Left hindlimb (tissue), 1 donor: ENCODE results near the gene CHD6.

Source experiments
- DNase-seq: peaks from one replicate; pipeline ENCODE4 v3.0.0-alpha.2; 2018

The CHD6 gene

DNA sequence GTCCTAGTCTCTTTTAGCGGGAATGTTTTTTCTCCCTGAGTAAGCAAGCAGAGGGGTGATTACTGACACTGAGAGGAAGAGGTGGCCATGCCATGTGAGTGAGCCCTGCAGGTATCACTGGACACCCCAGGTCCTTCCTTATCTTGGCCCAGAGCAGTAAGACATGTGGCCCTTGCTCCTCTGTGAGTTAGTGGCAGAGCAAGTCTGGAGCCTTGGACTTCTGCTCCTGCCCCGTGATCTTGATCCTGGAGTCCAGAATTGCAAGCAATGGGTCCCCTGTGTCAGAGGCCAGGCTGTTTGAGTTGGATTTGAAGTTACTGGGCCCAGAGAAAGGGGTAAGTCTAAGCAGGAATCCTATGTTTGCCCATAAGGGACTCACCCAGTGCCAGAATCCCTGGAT, 159.4 kb downstream of the CHD6 start:
- no peak for DNase-seq

DNA sequence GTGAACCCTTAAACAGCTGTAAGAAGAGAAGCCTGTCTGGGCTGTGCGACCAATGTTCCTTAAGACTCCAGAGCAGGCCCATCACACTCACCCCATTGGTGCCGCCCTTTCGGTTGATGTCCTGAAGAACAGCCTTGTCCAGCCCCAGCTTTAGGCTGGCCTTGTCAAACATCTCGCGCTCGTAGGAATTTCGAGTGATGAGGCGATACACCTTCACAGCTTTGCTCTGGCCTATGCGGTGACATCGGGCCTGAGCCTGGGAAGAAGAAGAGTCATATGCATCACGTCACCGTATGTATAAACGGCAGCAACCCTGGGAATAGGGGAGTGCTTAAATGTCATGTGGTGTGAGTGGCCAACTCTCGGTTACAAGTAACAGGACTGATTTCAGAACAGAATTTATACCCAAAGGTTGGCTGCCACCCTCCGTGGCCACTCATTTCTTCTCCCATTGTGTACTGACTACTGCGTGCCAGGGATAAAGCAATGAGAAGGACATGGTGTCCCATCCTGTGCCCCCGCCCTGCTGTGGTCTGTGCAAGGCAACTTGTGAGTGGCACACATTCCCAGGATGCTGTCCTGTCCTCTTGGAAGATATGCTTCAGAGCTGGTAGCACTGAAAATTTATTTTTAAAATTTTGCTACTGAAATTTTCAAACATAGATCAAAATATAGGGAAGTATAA, 160.9 kb downstream of the CHD6 start:
- no peak for DNase-seq

DNA sequence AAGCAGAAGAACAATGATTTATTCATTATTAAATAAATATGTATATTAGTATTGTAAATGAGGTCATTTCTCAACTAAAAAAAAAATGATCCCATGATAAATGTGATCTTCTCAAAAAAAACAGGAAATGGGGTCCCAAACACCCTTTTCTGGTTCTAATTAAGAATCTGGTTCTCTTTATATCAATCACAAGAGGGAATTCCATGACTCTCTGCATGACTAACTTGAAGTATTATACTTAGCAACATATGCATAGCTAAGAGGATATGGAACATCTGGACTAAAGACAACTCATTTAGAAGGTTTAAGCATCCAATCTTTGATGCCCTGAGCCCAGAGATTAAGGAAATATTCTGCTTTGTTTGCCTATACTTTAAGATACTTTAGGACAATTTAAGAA, 161.8 kb downstream of the CHD6 start:
- no peak for DNase-seq

DNA sequence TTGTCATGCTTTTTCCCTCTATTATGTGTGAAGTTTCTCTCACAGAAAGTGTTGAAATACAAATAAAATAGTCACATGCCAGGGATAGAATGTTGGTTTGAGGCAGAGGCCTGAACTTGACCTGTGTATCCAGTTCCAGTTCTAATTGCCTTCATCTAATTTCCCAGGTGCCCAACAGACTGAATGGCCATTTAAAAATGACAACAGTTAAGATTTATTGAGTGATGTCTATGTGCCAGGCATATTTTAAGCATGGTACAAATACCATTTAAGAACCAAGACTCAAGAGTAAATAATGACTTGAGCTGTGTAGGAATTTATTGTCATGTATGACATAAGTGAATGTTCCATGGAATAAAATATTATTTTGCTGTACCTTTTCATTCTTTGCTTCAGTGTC, 163.9 kb downstream of the CHD6 start:
- DNase-seq: no peak

DNA sequence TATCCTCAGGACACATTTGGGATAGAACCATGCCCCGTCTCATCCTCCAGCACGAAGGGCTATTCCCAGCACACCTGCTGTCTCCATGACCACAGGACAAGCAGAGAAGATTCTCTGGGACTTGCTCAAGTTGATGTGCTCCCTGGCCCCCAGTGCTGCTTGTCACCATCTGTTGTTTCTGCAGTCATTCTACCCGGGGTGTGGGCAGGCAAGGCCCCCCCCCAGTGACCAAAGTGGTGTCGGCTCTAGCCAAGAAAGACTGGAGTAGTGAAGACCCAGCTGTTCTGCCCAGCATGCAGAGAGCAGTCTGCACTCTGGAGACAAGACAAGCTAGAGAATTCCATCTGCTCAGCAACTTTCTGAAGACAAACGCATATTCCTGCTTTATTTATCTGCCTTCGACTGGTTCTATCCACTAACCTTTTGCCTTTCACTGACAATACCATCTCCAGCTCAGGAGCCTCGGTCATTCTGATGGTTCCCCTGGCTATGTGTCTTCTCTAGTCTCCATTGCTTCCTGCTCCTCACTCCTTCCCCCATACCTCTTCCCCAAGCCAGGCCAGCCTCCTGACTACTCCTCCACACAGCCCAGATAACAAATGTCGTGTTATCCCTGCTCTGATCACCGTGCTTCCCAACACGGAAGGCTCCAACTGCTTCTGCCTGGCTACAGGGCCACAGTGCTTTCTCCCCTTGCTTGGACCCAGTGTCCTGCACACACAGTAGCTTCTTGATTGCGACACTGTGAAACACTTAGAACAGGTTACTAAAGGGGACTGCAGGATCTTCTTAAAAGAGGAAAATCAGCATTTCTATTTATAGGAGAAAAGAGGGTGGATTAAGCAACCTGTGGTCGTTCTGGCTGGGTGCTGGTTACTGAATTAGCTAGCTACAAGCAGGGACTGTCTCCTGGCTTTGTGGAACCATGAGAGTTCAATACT, 164.9 kb downstream of the CHD6 start:
- peak; percentile 53 for DNase-seq

DNA sequence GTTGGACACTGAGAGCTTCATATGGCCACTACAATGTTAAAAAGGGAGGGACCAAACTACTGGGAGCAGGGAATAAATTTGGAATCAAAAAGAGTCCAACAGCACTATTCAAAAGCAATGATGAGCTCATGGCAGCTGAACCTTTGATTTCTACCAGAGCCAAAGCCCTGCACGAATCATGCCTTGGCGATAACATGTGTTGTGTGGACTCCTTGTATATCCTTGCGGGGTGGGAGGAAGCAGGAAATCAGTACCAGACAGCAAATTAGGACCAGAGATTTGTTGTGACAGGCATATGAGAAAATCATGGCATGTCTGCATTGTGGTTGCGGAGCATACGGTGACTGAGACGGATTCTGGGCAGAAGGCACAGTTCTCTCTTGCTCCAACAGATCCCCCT, 166.0 kb downstream of the CHD6 start:
- no peak for DNase-seq

DNA sequence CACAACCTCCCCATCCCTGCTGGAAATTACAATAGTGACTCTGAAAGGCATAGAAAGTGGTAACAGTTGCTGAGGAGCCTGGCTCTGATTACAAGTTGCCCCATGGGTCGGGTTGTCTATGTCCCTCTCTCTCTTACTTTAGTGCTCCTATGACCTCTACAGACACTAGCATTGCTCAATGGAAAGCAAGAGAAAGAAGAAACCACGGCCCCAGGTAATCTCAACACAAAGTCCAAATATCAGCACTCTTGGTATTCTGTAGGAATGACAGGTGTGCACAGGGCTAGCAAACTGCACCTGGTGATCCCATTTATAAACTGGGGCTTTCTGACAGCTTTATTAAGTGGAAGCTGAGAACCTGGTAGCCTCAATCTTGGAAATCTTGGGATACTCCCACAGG, 171.2 kb downstream of the CHD6 start:
- no peak for DNase-seq

DNA sequence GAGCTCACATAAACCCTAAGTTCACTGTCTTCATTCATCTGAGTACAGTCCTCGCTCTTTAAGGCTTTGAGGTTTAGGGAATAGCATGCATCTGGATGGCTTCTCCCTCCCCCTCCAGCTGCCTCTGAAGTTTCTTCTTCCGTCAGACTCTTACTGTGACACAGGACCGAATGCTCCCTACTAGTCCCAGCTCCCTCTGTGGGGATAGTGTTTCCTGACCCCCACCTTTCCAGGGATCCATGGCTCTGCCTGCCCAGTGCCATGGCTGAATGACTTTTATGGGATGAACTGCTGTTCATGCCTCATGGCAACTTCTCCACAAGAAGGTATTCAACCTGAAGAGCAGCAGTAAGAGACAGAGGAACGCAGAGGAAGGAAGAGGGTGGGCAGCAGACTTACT, 171.7 kb downstream of the CHD6 start:
- no peak for DNase-seq

DNA sequence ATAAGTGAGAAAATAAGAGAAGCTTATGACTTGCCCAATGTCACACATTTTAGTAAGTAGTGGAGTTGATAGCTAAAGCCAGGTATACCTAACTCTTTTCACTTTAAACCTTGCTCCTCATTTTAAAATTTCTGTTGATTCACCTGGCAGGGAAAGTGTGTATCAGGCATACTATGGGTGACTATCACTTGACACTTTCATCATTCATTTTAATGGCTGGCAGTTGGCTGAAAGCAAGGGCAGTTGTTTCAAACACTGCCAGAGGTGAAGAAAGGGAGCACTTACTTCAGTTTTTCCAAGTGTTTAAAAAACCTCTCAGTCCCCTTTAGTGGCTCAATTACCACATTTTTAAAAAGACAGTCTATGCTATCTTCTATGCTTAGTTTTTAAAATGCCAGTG, 173.4 kb downstream of the CHD6 start:
- DNase-seq: no peak

DNA sequence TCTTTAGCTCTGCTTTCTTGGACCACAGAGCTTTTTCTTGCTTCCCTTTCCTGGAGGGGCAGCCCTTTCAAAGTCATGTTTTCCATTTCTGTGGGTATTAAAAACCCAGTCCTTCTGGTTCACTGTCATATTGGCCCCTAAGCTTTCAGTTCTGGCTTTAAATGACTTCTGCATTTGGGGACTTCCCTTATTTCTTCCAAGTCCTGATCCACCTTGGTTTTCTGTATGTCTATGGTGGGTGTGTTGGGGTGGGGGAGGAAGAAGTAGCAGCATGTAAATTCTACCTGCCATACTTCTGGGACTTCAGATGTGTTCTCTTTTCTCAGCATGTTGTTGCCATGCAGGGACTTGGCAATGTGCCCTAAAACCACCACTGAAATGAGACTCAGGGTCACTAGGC, 174.5 kb downstream of the CHD6 start:
- no peak for DNase-seq

DNA sequence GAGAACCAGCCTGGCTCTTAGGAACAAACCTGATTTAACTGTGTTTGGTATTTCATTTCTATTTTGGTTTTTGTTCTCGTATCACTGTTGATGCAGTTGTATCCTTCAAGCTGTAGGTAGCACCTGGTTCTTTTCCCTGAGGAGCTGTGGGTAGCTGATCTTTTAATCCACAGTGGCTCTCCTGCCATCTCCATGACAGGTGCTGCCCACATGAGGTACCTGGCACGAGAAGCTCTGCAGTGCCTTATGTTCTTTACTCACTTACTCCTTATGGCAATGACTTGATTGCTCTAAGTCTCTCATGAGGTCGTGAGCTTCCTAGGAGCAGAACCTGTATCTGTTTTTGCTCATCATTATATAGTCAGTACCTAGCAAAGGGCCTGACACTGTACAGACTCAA, 177.3 kb downstream of the CHD6 start:
- DNase-seq: no peak

DNA sequence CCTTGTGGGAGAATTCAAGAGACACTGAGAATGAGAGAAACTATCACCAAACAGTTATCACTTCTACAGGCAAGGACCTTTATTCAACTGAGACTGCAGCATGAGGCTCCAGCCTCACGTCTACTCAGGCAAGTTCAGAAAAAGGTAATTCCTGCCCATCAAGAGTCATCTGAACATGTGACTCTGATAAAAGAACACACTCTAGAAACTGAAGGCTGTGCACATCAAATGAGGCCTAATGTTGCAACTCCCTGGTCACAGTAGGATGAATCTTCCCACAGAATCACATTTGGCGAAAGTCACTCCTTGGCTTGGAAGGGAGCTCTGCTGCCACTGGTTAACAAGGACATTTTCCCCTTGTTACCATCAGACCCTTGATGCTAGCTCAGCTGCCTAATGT, 180.3 kb downstream of the CHD6 start:
- DNase-seq: no peak

DNA sequence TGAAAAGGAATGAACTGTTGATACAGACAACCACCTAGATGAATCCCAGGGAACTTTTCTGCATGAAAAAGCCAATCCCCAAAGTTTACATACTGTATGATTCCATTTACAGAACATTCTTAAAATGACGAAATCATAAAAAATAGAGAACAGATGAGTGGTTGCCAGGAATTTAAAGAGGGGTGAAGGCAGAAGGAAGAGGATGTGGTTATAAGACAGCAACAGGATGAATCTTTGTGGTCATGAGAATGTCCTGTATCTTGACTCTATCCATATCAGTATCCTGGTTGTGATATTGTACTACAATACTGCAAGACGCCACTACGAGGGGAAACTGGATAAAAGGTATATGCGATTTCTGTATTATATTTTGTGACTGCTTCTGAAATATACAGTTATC, 181.5 kb downstream of the CHD6 start:
- DNase-seq: no peak

DNA sequence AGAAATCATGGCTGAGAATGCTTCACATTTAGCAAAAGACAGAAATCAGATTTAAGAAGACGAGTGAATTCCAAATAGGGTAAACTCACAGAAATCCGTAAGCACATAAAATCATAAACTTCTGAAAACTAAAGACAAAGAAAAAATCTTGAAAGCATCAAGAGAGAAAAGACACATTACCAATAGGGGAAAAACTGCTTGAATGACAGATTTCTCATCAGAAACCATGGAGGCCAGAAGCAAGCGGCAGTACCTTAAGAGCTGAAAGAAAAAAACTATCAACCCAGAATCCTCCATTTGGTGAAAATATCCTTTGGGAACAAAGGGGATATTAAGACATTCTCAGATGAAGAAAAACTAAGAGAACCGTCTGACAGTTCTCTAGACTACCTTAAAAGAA, 185.0 kb downstream of the CHD6 start:
- DNase-seq: no peak

DNA sequence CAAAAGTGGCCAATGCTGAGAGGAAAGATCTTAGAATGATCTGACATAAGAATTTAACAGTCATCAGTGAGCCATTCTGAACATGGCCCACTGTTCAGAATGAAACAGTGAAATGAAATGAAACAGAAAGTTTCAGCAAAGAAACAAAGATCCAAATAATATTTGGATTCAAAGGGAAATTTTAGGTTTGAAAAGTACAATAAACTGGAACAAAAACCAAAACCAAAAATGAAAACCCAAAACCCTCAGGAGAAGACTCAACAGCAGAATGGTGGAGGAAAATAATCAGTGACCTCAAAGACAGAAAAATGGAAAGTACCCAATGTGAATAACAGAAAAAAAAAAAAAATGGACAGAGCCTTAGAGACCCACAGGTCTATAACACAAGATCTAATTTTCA, 185.4 kb downstream of the CHD6 start:
- DNase-seq: no peak

DNA sequence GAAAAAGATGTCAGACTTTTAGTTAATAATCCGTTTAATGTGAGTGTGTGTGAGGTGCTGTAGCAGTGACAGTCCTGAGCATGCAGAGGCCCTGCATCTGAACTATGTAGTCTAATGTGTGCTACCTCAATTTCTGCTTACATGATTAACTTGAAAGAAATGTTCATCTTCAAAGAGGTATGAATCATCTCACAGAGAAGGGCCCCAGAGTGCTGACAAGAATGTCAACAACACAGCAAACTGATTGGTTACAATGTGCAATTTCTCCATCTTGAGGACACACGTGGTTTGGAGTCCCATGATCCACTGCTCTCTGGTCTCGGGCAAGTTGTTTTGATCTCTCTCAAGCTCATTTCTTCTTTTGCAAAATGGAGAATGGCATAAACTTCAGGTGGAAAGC, 189.9 kb downstream of the CHD6 start:
- DNase-seq: no peak

DNA sequence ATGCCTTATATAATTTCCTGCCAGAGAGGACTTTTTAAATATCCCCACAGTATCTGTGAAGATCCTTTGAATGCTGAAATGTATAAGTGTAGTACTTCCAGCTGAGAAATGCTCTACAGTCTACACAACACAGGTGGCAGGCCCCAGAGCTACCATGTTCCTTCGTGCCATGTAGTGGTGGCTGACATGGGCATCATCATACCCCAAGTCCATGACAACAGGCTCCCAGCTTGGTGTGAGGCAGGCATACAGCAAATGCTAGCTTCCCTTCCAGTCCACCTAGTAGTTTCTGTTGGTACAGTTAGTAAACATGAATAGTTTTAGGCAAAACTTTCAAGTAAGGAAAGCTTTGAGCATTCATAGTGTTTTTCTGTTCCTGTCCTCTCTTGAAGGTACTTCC, 190.3 kb downstream of the CHD6 start:
- DNase-seq: no peak

DNA sequence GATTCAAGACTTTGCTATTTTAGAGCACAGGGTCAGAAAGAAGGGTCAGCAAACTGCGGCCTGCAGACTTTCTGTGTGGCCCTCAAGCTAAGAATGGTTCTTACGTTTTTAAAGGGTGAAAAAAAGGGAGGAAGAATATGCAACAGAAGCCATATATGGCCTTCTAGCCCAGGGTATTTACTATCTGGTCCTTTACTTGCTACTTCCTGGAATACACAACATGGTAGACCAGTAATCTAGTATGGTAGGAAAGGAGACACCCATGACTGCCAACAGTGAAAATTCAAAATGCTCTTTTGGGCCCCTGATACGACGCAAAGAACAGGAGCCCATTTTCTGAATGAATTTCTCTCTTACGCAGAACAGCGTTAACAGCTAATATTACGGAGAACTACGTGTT, 191.2 kb downstream of the CHD6 start:
- DNase-seq: no peak

DNA sequence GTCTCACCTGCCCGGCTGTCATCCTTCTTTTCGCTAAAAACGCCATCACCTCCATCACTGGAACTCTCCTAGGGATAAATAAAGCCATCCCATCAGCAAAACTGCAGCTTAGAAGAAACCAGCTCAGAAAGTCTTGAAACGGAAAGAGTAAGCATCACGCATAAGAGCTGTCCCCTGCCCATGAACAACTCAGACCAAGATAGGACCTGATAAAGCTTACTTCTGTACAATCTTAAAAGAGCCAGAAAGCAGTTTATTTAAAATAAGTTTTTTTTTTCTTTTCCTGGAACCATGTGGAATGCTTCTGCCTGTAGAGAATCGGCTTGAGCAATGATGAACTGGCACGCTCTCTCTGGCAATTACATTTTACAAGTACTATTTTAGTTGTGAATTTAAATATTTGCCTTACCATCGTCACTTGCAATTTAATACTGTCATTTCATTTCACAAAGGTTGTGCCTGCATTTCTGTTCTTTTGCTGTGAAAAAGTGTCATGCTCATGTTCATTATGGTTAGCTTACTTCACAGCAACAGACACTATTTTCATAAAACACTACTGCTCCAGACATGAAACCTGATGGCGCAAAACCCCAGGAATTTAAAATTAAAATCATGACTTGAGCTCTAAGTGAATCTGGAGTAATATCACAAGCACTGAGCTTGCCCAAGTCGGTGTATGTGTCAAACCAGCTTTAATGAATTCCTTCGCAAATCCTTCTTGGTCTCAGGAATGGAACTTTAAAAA, 191.9 kb downstream of the CHD6 start:
- DNase-seq: no peak

DNA sequence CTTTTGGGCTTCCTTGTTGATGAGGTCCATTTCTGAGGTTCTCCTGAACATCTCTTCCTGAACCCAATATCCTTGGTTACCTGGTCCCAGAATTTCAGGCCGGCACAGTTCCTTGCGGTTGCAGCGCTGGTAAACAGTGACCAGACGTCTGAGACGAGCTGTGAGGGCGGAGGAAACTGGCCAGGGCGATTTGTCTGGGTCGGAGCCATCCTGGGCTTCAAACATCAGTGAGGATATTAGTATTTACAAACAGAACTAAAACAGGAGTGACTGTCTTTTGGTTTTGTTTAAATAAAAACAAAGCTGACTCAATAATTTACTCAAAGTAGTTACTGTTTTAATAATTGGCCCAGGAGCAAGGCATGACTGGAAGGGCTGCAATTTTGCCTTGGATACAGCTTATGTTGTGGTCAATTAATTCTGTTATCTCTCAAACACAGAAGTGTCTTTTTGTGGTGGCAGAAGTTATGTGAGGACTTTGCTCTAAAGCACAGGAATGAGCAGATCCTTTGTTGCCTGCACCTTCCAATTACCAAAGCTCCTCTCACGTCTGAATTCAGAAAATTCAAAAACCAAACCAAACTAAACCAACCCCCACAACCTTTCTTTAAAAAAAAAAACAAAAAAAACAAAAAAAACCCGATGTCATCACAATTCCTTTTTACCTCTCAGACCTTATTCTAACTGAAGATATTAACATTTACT, 192.8 kb downstream of the CHD6 start:
- no peak for DNase-seq

DNA sequence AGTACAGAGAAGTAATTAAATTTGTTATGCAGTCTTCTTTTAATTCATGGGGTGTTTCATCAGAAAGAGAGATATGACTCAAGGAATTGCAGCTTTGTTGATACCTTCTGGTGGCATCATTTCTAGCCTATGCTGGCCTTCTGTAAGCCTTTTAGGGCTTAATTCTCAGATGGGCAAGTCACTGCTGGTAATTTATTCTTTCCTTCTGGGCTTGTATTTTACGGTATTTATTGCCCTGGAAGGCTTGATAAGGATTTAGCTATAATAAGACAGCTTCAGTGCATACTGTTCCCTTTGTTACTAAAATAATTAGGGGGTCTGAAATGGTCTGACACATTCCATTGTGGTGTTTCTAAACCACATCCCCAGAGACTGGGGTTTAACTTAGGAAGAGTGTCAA, 193.6 kb downstream of the CHD6 start:
- DNase-seq: no peak

DNA sequence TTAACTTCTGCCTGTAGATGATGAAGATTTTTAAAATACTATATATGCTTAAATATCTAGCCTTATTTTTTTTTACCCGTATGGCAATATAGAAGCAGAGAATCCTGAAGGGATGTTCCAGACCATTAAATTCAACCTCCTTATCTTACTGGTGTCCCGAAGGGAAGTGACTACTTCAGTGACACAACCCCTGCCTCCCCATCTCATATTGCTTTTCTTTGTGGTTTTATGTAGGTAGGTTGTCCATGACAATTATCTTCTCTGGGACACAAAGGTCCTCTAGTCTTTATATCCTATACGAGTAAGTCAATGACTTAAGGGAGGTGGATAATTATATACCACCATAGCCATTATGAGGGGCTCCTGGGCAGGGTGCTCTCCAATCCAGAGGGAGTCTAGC, 194.2 kb downstream of the CHD6 start:
- DNase-seq: no peak

DNA sequence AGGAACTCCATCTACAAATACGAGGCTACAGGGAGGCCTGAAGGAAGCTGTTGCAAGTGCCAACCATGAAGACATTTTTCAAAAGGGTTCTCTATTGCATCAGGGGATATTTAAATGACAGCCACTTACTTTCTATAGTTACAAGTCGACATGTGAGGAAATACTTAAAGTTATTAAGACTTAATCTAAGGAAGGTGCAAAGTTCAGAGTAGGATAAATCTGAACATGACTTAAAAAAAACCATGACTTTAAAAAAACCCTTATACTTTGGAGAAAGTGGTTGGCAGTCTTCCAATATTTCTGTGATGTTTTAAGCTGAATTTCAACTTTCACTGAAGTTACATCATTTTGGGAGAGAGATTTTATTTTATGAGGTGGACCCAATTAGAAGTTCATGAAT, 195.2 kb downstream of the CHD6 start:
- DNase-seq: no peak
